ENCODE measurements around the gene TBC1D22A. TPM values are rescaled to one million over a fixed set of nuclear protein-coding genes. Genes with fewer than 3 reads are reported as not detected.

Gene TBC1D22A
- total RNA-seq, 1 experiment from 2014 or later: 14.3 TPM

DNA sequence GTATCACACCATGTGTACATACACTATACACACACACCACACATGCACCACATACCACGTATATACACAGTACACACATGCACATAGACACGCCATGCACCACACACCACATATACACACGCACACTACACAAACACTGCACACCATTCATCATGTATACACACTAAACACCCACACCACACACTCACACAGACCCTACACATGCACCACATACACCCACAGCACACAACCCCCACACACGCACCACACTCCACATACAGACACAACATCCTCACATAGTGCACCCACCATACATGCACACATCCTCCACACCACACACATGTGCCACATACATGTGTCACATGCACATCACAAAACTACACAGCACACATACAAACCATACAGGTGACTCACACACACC lies 397.1 kb downstream of the TBC1D22A start:
- H3K9ac ChIP-seq (ENCODE audit: low read length): no peak overlapping the region
- H3K4me1 ChIP-seq (ENCODE audit: insufficient read depth, low read length): peaks cover 9% of the 10 kb centered on the region; the same call in 1 of the 2 replicates
- no peaks in the 10 kb centered on the region for H3K27me3 ChIP-seq (ENCODE audit: low read length)
- no peak overlapping the region for H3K27ac ChIP-seq (ENCODE audit: low read length)
- H3K9me3 ChIP-seq (ENCODE audit: low read length): no peaks in the 10 kb centered on the region
- H3K4me2 ChIP-seq (ENCODE audit: low read length): no peak overlapping the region
- ChIA-PET CTCF (no interaction called here), POLR2A (ENCODE audit: unreplicated experiment) (no interaction called here)
- H3F3A ChIP-seq (ENCODE audit: low read length, unreplicated experiment): no peaks in the 10 kb centered on the region
- TF ChIP-seq EZH2phosphoT487 (IDR thresholded peaks at IDR 0.05; ENCODE audit: borderline replicate concordance, low read length) (no peak), EZH2 (IDR thresholded peaks at IDR 0.05; ENCODE audit: low read length, unreplicated experiment) (no peak)
- TF ChIP-seq, protein P1, sequence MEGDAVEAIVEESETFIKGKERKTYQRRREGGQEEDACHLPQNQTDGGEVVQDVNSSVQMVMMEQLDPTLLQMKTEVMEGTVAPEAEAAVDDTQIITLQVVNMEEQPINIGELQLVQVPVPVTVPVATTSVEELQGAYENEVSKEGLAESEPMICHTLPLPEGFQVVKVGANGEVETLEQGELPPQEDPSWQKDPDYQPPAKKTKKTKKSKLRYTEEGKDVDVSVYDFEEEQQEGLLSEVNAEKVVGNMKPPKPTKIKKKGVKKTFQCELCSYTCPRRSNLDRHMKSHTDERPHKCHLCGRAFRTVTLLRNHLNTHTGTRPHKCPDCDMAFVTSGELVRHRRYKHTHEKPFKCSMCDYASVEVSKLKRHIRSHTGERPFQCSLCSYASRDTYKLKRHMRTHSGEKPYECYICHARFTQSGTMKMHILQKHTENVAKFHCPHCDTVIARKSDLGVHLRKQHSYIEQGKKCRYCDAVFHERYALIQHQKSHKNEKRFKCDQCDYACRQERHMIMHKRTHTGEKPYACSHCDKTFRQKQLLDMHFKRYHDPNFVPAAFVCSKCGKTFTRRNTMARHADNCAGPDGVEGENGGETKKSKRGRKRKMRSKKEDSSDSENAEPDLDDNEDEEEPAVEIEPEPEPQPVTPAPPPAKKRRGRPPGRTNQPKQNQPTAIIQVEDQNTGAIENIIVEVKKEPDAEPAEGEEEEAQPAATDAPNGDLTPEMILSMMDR (conservative IDR thresholded peaks at IDR 0.05; ENCODE audit: low read depth, low read length): no peak
- H3K36me3 ChIP-seq (ENCODE audit: low read depth, low read length): no peaks in the 10 kb centered on the region
- ATAC-seq (no peak), DNase-seq (no peak)
- no peaks in the 10 kb centered on the region for H3K79me2 ChIP-seq (ENCODE audit: low read length)
- BruUV-seq (replicated peaks): no TSS peak
- no peak overlapping the region for H2AFZ ChIP-seq (ENCODE audit: low read length)
- no peaks in the 10 kb centered on the region for H4K20me1 ChIP-seq (ENCODE audit: low read length)
- H3K9me2 ChIP-seq (replicated peaks; ENCODE audit: low read length): no peaks in the 10 kb centered on the region
- no peak overlapping the region for H3K4me3 ChIP-seq (ENCODE audit: low read length)
- intact Hi-C loops (cut with micrococcal nuclease): no loop called here

DNA sequence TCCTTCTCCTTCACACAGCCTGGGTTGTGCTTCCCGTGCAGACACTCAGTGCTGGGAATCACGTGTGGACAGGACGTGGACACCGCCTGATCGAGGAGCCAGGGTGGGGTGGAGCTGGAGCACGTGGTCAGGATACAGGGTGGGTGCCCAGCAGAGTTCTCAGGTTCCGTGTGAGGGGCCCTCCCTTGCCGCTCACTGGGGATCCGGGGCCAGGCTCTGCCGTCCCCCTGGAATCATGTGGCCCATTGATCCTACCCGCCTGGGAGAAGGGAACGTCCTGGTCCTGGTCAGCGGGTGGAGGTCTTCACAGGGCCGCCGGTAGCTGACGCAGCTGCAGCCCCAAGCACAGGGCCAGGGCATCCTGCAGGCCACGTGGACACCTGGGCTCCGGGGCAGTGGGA lies 397.7 kb downstream of the TBC1D22A start:
- no peaks in the 10 kb centered on the region for H3K36me3 ChIP-seq (ENCODE audit: low read depth, low read length)
- POLR2A ChIA-PET (ENCODE audit: unreplicated experiment): no interaction called here
- H3K79me2 ChIP-seq (ENCODE audit: low read length): no peaks in the 10 kb centered on the region
- H2AFZ ChIP-seq (ENCODE audit: low read length): no peak overlapping the region
- H4K20me1 ChIP-seq (ENCODE audit: low read length): no peaks in the 10 kb centered on the region
- no peak overlapping the region for H3K4me3 ChIP-seq (ENCODE audit: low read length)
- no TSS peak for BruUV-seq (replicated peaks)
- no peak for TF ChIP-seq EZH2phosphoT487 (IDR thresholded peaks at IDR 0.05; ENCODE audit: borderline replicate concordance, low read length)
- TF ChIP-seq, protein P1 (conservative IDR thresholded peaks at IDR 0.05; ENCODE audit: low read depth, low read length): no peak
- no peak for TF ChIP-seq EZH2 (IDR thresholded peaks at IDR 0.05; ENCODE audit: low read length, unreplicated experiment)
- H3K4me1 ChIP-seq (ENCODE audit: insufficient read depth, low read length): peaks cover 4% of the 10 kb centered on the region; the same call in 1 of the 2 replicates
- H3F3A ChIP-seq (ENCODE audit: low read length, unreplicated experiment): no peaks in the 10 kb centered on the region
- no peak for ATAC-seq
- H3K4me2 ChIP-seq (ENCODE audit: low read length): no peak overlapping the region
- DNase-seq: no peak
- intact Hi-C loops (cut with micrococcal nuclease): no loop called here
- H3K27me3 ChIP-seq (ENCODE audit: low read length): no peaks in the 10 kb centered on the region
- H3K9ac ChIP-seq (ENCODE audit: low read length): no peak overlapping the region
- no peaks in the 10 kb centered on the region for H3K9me2 ChIP-seq (replicated peaks; ENCODE audit: low read length)
- CTCF ChIA-PET: no interaction called here
- no peaks in the 10 kb centered on the region for H3K9me3 ChIP-seq (ENCODE audit: low read length)
- H3K27ac ChIP-seq (ENCODE audit: low read length): no peak overlapping the region

DNA sequence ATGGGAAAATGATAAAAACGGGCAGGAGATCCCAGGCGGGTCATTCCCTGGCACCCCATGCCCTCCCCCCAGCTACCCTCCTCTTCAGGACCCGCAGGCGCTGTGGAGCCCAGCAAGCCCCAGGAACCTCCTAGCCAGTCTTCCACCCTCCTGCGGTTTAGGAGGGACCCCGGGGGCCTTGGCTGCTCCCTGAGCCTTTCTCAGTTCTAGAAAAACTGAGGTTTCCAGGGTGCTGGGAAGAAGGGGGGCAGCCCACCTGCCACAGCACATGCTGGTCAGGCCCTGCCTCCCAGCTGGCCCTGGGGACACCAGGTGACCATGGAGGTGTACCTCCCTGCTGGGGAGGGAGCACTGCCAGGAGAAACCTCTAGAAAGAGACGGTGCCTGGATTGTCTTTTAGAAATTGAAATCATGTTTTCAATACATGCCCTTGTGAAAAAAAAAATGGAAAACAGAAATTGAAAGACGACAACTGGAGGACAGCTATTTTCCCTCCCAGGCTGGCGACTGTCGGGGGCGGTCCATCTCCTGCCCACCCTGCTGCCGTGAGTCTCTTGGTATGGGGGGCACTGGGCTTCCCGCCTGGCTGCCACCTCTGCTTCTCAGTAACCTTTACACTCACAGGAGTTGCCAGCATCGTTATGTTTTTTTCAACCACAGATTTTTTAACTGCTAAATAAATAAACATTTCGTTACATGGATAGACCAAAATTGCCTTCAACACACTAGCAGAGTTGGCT lies 398.5 kb downstream of the TBC1D22A start:
- intact Hi-C loops (cut with micrococcal nuclease): no loop called here
- no peaks in the 10 kb centered on the region for H3K4me1 ChIP-seq (ENCODE audit: insufficient read depth, low read length)
- ATAC-seq (no peak), DNase-seq (no peak)
- TF ChIP-seq EZH2phosphoT487 (IDR thresholded peaks at IDR 0.05; ENCODE audit: borderline replicate concordance, low read length): no peak
- TF ChIP-seq EZH2 (IDR thresholded peaks at IDR 0.05; ENCODE audit: low read length, unreplicated experiment): no peak
- TF ChIP-seq, protein P1 (conservative IDR thresholded peaks at IDR 0.05; ENCODE audit: low read depth, low read length): no peak
- no peak overlapping the region for H3K4me3 ChIP-seq (ENCODE audit: low read length)
- BruUV-seq (replicated peaks): no TSS peak
- no peaks in the 10 kb centered on the region for H3K79me2 ChIP-seq (ENCODE audit: low read length)
- no peak overlapping the region for H2AFZ ChIP-seq (ENCODE audit: low read length)
- no peaks in the 10 kb centered on the region for H4K20me1 ChIP-seq (ENCODE audit: low read length)
- H3K4me2 ChIP-seq (ENCODE audit: low read length): no peak overlapping the region
- POLR2A ChIA-PET (ENCODE audit: unreplicated experiment): no interaction called here
- no peak overlapping the region for H3K9ac ChIP-seq (ENCODE audit: low read length)
- H3F3A ChIP-seq (ENCODE audit: low read length, unreplicated experiment): no peaks in the 10 kb centered on the region
- no peaks in the 10 kb centered on the region for H3K9me2 ChIP-seq (replicated peaks; ENCODE audit: low read length)
- H3K27me3 ChIP-seq (ENCODE audit: low read length): no peaks in the 10 kb centered on the region
- CTCF ChIA-PET: no interaction called here
- H3K36me3 ChIP-seq (ENCODE audit: low read depth, low read length): no peaks in the 10 kb centered on the region
- H3K27ac ChIP-seq (ENCODE audit: low read length): no peak overlapping the region
- H3K9me3 ChIP-seq (ENCODE audit: low read length): no peaks in the 10 kb centered on the region

All from PC-3 (cell line).